Stimulated activated CD4-positive, alpha-beta T cell treated with anti-CD3 and anti-CD28 coated beads, Interleukin-15, amount 100 ng/mL, for 24 hours (primary cell): ENCODE results near the gene C1QTNF6.

Experiments
- DNase-seq: peaks from one replicate; pipeline ENCODE4 v3.0.0-alpha.2; 2020

Gene C1QTNF6

DNA sequence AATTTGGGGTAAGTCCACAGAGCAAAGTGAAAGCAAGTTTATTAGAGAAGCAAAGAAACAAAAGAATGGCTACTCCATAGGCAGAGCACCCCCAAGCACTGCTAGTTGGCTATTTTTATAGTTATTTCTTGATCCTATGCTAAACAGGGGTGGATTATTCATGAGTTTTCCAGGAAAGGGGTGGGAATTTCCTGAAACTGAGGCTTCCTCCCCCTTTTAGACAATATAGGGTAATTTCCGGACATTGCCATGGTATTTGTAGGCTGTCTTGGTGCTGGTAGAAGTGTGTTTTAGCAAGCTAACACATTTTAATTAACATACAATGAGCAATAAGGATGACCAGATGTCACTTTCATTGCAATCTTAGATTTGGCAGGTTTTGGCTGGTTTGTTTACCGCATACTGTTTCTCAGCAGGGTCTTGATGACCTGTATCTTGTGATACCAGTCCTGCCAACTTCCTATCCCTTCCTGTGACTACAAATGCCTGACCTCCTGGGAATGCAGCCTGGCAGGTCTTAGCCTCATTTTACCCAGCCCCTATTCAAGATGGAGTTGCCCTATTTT lies 937 bp upstream of the C1QTNF6 start:
- no peak for DNase-seq

- DNase-seq = no peak
Measured at GRCh38 chr22:37187552-37187890, 526 bp downstream of the C1QTNF6 start.

DNA sequence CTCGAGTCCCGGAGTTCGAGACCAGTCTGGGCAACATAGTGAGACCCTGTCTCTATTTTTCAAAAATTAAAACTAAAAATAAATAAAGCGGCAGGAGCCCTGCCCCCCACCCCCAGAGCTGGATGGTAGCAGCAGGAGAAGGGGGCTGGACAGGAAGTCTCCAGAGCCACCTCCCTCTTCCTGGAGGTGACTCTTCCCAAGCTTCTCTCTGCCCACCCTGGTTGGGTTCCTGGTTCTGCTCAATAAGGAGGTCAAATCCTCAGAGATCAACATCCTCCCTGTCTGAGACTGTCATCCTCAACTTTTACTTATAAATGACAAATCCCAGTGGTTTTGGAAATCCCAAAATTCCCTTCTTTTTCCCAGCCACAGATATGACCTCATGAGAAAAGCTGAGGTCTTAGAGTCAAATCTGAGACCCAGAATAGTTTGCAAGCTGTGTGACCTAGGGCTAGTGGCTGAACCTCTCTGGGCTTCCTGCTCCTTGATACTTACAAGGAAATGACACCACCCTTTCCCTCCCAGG lies 987 bp downstream of the C1QTNF6 start:
- no peak for DNase-seq

DNA sequence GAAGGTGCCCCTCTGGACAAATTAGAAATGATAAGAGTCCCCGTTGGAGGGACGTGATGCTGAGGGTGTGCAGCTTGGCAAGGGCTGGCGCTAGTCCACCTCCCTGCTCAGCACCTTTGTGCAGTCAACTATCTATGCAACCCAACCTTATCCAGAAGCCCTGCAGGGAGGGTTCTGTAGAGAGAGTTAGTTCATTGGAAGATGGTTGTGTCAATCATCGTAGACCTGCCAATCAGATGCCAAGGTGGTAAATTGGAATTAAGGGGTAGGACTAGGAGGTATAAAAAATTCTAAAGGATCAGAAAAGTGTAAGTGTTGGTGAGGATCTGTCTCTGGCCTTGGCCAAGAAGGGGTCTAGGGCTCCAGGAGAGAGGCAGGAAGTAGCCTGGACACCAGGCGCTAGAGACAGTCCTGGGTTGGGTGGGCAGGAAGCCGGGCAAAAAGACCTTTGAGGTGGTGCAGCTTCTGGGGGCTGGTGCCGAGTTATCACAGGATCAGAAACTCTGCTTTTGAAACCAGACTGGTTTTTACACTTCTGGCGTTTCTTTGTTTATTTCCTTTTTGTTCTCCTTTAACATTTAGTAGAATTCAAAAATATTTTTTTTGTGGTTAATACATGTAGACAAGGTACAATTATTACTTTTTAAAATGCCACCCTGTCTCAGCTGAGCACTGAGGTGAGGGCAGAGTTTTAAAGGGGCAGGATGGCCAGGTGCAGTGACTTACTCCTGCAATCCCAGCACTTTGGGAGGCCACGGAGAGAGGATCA lies 1.6 kb downstream of the C1QTNF6 start:
- no peak for DNase-seq

DNA sequence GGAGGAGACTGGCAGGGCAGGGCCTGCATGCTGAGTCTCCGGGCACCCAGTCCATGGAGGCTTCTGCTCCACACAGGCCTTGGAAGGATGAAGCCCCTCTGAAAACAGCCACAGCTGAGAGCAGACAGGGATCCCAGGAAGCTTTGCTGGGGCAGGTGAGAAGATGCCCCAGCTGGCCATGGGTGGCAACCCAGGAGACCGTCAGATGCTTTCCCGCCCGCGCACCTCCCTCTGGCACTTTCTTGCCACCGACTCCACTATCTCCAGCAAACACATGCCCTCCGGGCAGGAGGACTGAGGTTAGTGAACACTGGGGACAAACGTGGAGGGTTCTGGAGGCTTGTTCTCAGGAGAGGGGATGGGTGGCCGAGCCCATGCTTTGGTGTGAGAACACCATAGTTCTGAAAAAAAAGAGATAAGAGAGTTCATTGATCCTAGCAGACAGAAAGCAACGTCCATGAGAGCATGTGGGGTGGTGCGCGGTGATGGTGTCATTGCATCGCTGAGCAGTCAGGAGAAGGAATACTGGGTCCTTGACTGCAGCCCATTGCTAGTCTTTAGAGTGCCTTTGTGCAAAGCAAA lies 2.3 kb downstream of the C1QTNF6 start:
- no peak for DNase-seq

- no peak for DNase-seq
Measured at GRCh38 chr22:37184816-37185541, 3.1 kb downstream of the C1QTNF6 start.

DNA sequence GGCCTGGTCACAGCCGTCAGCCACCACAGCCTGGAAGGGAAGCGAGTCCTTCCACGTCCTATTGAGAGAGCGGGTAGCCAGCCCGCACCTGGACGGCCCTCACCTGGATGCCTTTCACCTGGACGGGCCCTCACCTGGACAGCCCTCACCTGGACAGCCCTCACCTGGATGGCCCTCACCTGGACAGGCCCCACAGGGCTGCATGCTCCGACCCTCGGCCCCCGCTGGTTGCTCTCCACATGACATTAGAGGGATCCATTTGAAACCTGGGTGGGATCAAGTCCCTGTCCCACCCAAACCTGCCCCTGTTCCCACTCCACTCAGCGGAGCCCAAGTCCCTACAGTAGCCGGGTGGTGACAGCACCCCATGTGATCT lies 3.7 kb downstream of the C1QTNF6 start:
- no peak for DNase-seq

DNA sequence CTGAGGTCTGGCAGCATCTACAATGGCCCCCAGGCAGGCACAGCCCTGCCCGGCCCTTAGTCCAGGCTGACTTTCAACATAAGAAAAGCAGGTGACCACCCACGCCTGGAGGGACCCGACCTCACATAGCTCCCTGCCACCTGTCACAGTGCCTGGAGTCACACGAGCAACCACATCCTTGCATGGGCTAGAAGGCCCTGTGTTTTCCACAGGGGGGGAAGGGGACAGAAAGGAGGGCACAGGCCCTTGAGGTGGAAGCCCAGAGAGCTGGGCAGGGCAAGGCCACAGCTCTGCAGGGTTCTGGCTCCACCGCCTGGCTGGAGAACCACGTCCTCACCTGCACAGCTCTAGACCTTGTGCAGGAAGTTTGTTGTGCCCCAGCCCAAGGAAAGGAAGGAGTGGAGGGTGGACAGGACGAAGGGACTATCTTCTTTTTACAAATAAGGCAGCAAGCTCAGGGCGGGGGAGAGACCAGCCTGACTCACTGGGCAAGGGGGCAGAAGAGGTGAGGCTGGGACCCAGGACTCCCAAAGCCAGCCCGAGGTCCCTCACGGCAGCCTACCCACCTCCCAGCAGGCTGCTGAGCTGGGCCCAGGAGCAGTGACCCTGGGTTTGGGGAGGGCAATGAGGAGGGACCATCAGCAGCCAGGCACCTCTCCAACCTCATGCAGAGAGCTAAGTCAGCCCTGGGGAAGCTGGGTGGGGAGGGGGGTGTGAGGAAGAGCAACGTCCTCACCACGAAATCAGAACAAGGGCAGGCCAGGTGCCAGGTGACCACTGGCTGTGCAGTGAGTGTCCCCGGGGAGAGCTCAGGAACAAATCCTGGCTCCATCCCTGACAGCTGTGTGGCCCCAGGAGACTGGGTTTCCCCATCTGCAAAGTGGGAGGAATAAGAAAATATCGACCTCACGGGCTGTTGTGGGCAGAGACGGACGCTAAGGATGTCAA lies 4.3 kb downstream of the C1QTNF6 start:
- DNase-seq = no peak

DNA sequence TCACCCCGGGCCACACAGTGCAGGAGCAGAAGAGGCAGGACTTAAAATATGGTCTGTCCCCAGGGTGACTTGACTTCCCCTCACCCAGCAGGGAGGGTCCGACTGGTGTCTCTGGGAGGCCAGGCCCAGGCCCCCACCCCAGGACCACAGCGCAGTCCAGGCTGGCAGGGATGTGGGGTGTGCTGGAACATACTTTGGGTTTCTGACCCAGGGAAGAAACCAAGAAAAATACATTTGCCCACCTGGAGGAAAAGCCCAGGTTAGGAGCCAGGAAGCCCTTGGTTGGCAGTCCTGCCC lies 5.2 kb downstream of the C1QTNF6 start:
- no peak for DNase-seq

DNA sequence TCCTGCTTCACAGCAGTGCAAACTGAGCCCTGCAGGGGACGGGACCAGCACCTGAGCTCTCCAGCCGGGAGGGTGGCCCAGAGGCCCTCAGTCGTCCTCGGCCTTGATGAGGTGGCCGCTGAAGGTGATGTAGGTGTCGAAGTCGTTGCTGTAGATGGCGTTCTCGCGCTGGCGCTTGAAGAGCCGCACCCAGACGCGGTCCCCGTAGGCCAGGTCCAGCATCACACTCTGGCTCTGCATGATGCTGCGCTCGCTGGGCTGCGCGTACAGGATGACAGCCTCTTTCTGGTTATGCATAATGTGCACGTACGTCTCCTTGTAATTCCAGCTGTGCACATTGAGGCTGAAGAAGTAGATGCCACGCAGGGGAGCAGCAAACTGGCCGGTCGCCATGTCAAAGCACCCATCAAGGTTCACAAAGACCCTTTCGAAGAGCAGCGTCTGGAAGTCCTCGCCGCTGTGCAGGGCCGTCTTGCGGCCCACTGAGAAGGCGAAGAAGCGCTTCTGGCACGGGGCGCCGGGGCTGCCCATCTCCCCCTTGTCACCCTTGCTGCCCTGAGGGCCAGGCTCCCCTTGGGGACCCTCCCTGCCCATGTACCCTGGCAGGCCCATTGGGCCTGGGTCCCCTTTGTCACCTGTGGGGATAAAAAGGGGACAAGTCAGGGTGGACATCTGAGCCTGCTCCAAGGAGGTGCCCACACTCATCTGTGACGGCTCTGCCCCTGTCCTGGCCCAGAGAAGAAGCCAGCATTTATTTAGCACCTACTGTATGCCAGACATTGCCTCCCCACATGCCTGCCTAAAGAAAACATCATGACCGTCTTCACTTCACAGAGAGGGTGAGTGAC lies 5.7 kb downstream of the C1QTNF6 start:
- no peak for DNase-seq

- DNase-seq = no peak
Measured at GRCh38 chr22:37181681-37182080, 6.4 kb downstream of the C1QTNF6 start.

GRCh38 chr22:37180531-37181231 lies 7.4 kb downstream of the C1QTNF6 start:
- no peak for DNase-seq

DNA sequence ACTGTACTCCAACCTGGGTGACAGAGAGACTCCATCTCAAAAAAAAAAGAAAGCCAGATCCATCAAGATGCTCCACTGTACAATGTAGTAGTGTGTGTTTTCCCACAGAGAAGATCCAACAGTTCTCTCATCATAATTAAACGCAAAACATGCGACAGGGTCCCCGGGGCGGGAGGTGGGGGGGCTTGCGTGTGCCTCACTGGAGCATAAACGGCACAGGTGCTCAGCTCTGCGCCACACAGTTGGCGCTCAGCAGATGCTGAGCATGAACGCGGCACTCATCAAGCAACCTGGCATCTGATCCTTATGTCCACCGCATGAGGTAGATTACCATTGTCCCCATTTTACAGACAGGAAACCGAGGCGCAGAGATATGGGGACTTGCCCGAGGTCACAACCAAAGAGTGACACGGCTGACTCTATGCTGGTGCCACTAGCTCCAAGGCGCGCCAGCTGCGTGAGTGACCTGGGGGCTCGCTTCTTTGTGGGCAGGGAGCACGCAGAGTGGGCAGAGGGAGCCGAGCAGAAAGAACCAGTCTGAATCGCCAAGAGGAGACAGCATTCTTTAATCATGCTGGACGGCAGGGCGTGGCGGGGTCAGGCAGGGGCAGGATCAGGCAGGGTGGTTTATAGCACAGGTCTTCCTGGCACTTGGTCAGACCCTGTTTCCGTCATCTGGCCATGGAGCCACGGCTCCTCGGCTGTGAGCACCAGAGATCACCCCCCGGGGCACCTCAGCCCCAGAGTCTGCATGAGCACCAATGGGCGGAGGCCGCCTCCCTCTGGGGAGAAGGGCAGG lies 8.2 kb downstream of the C1QTNF6 start:
- no peak for DNase-seq

- DNase-seq = no peak
Measured at GRCh38 chr22:37179126-37179470, 8.9 kb downstream of the C1QTNF6 start.

- DNase-seq = no peak
Measured at GRCh38 chr22:37178350-37179125, 9.5 kb downstream of the C1QTNF6 start.

DNA sequence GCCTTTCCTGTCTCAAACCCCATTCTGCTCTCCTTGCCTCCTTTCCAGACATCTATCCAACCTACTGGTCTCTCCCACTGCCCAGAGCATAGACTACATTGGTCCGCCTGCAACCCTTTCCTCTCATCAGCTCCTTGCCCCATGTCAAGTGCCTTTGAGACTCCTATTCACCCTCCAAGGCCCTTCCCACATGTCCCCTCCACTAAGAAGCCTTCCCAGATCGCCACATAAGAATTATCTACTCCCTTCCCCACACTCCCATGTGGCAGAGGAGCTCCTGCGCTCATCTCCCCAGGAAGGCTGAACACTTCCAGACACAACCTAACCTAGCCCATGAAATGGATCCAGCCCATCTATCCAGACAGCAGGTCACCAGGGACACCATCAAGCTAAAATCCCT lies 10.3 kb downstream of the C1QTNF6 start:
- DNase-seq = no peak

- no peak for DNase-seq
Measured at GRCh38 chr22:37177221-37177620, 10.8 kb downstream of the C1QTNF6 start.

- no peak for DNase-seq
Measured at GRCh38 chr22:37176464-37177061, 11.5 kb downstream of the C1QTNF6 start.
